HG03571 (cell line): ENCODE data around the gene HMGCS2.
"Not testable (repeated sequence)": the region's sequence is repeated elsewhere in the genome, so short reads cannot be mapped to it uniquely, and the experiment has no call there.

Experiments used
- ATAC-seq: cut with Tn5 transposase; IDR thresholded peaks from one replicate; pipeline ENCODE4 v1.9.1; 2021; ENCODE audit not compliant: unreplicated experiment

The HMGCS2 gene

GRCh38 chr1:119790451-119791198, 21.9 kb upstream of the HMGCS2 start:
- ATAC-seq: no peak

GRCh38 chr1:119787776-119788175, 19.1 kb upstream of the HMGCS2 start:
- no peak for ATAC-seq

GRCh38 chr1:119786473-119787050, 17.9 kb upstream of the HMGCS2 start:
- ATAC-seq: not testable (repeated sequence)

GRCh38 chr1:119786046-119786445, 17.3 kb upstream of the HMGCS2 start:
- not testable (repeated sequence) for ATAC-seq

GRCh38 chr1:119784191-119784781, 15.6 kb upstream of the HMGCS2 start:
- ATAC-seq: no peak

GRCh38 chr1:119783354-119784185, 14.9 kb upstream of the HMGCS2 start:
- ATAC-seq: no peak

- ATAC-seq: no peak
These were observed 14.1 kb upstream of the HMGCS2 start for GRCh38 chr1:119782631-119783325.

GRCh38 chr1:119781434-119782210, 12.9 kb upstream of the HMGCS2 start:
- ATAC-seq: no peak

GRCh38 chr1:119779869-119780356, 11.2 kb upstream of the HMGCS2 start:
- ATAC-seq: no peak

GRCh38 chr1:119778886-119779560, 10.3 kb upstream of the HMGCS2 start:
- no peak for ATAC-seq

- ATAC-seq: no peak
These were observed 9.7 kb upstream of the HMGCS2 start for GRCh38 chr1:119778359-119778758.

- no peak for ATAC-seq
These were observed 6.2 kb upstream of the HMGCS2 start for GRCh38 chr1:119774746-119775490.

- ATAC-seq: no peak
These were observed 5.1 kb upstream of the HMGCS2 start for GRCh38 chr1:119773711-119774241.

GRCh38 chr1:119772298-119772697, 3.6 kb upstream of the HMGCS2 start:
- ATAC-seq: no peak

GRCh38 chr1:119771770-119772169, 3.1 kb upstream of the HMGCS2 start:
- ATAC-seq: no peak

- no peak for ATAC-seq
These were observed 2.3 kb upstream of the HMGCS2 start for GRCh38 chr1:119771016-119771415.

GRCh38 chr1:119767486-119767885, 1.2 kb downstream of the HMGCS2 start:
- no peak for ATAC-seq

- no peak for ATAC-seq
These were observed 2.3 kb downstream of the HMGCS2 start for GRCh38 chr1:119766374-119766794.
